Activated CD4-positive, alpha-beta T cell treated with anti-CD3 and anti-CD28 coated beads, Interleukin-2, amount 10 ng/mL, durations not matched to agents 24 days and 14 days (primary cell): Measurements from ENCODE around the gene ZNF639. TPM values are rescaled to one million over a fixed set of nuclear protein-coding genes. Genes with fewer than 3 reads are reported as not detected.
A peak's percentile ranks its signal among the peaks of the same experiment; 100 is the strongest.
"Not testable (repeated sequence)": the region's sequence is repeated elsewhere in the genome, so short reads cannot be mapped to it uniquely, and the experiment has no call there.

Experiments
- DNase-seq: peaks from one replicate; pipeline ENCODE4 v3.0.0; 2022
- H3K27ac Mint-ChIP-seq: one replicate; pipeline ENCODE4 v1.8.0; 2022; ENCODE audit warnings: mild to moderate bottlenecking, mixed read lengths
- H3K27me3 Mint-ChIP-seq: one replicate; pipeline ENCODE4 v1.8.0; 2022; ENCODE audit warnings: mixed read lengths
- H3K36me3 Mint-ChIP-seq: one replicate; pipeline ENCODE4 v1.8.0; 2022; ENCODE audit warnings: low read depth, mild to moderate bottlenecking, mixed read lengths
- H3K4me1 Mint-ChIP-seq: one replicate; pipeline ENCODE4 v1.8.0; 2021; ENCODE audit warnings: mixed read lengths
- H3K4me3 Mint-ChIP-seq: one replicate; pipeline ENCODE4 v1.8.0; 2022; ENCODE audit warnings: mild to moderate bottlenecking, moderate library complexity, mixed read lengths
- H3K9me3 Mint-ChIP-seq: one replicate; pipeline ENCODE4 v1.8.0; 2021; ENCODE audit warnings: mixed read lengths
- intact Hi-C: fragments of 100-400 bp; cut with micrococcal nuclease; formaldehyde crosslinking; loops from one replicate; pipeline ENCODE4 v1.15.1; 2023
- total RNA-seq: library from RNA; stranded (reverse); gene quantifications from 2 replicates; pipeline ENCODE4 v1.2.3, GENCODE V29; 2022

ZNF639 gene
- total RNA-seq, 1 donor from 2014 or later = 38.1 TPM

DNA sequence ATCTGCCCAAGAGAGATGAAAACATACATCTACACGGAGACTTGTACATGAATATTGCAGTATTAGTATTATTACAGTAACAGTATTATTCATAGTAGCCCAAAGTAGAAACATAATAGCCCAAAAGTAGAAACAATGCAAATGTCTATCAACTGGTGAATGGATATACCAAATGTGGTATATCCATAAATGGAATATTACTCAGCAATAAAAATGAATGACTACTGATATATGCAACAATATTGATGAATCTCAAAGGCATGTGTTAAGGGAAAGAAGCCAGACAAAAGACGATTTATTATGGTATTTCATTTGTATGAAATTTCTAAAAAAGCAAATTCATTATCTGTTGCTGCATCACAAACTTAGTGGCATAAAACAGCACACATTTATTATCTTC lies 23.5 kb upstream of the ZNF639 start:
- no peak overlapping the region for H3K4me3 Mint-ChIP-seq
- H3K9me3 Mint-ChIP-seq = no peaks in the 10 kb centered on the region
- H3K36me3 Mint-ChIP-seq = no peaks in the 10 kb centered on the region
- DNase-seq = no peak
- peaks cover 16% of the 10 kb centered on the region for H3K27me3 Mint-ChIP-seq
- intact Hi-C loops = no loop called here
- H3K27ac Mint-ChIP-seq = no peak overlapping the region
- no peaks in the 10 kb centered on the region for H3K4me1 Mint-ChIP-seq

DNA sequence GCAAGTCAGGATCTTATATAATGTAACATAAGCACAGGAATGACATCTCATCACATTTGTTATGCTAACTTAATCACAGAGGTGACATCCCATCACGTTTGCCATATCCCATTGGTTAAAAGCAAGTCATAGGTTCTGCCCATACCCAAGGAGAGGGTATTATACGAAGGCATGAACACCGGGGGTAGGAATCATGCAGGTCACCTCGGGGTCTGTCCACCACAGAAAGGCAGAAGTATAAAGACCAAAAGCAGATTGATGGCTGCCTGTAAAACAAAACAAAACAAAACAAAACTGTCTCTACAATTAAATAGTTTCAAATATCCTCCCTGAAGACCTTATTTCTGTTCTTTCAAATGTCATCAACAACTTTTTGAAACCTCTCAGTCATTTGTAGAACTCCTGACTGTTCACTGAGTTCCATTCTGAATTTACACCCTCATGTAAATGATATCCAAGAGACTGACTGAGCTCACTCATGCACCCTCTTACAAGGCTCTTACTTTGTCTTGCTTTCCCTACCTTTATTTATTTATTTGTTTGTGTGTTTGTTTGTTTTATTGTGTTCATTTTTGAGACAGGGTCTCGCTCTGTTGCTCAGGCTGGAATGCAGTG lies 22.7 kb upstream of the ZNF639 start:
- no peak for DNase-seq
- Mint-ChIP-seq H3K4me3 (no peak overlapping the region), H3K9me3 (no peaks in the 10 kb centered on the region), H3K27ac (no peak overlapping the region), H3K36me3 (no peaks in the 10 kb centered on the region), H3K27me3 (peaks cover 14% of the 10 kb centered on the region), H3K4me1 (no peaks in the 10 kb centered on the region)
- intact Hi-C loops = no loop called here

DNA sequence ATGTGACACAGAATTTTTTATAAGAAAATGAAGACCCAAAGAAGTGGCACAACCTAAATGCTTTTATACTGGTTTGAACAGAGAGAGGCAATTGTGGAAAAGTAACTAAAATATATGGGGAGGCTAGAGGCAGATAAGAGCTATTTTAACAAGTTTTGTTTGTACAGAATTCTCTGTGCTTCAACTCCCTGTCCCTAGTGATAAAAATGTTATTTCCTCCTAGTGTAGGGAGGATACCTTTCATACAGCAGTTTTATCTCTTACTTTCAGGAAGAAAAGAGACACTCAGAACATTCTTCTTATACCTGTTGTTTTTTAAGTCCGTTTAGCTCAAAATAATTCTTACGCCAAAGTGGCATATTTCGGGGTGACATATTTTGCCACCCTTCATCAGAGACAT lies 21.2 kb upstream of the ZNF639 start:
- intact Hi-C loops = no loop called here
- Mint-ChIP-seq H3K27me3 (peaks cover 19% of the 10 kb centered on the region), H3K4me1 (no peaks in the 10 kb centered on the region)

DNA sequence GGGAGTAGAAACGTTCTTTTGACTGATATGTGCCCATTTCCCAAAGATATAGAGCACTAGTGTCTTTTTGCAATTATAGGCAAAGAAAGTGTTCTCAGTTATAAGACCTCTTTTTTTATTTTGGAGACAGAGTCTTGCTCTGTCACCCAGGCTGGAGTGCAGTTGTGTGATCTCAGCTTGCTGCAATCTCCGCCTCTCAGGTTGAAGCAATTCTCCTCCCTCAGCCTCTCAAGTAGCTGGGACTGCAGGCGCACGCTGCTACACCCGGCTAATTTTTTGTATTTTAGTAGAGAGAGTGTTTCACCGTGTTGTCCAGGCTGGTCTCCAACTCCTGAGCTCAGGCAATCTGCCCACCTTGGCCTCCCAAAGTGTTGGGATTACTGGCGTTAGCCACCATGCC lies 20.7 kb upstream of the ZNF639 start:
- peaks cover 15% of the 10 kb centered on the region for H3K27me3 Mint-ChIP-seq
- no peaks in the 10 kb centered on the region for H3K9me3 Mint-ChIP-seq
- no peak for DNase-seq
- no peaks in the 10 kb centered on the region for H3K36me3 Mint-ChIP-seq
- intact Hi-C loops = no loop called here
- no peak overlapping the region for H3K4me3 Mint-ChIP-seq
- H3K27ac Mint-ChIP-seq = no peak overlapping the region
- H3K4me1 Mint-ChIP-seq = no peaks in the 10 kb centered on the region

More for the DNA sequence above, 21.2 kb upstream of the ZNF639 start:
- DNase-seq = no peak
- H3K27ac Mint-ChIP-seq = no peak overlapping the region
- H3K9me3 Mint-ChIP-seq = no peaks in the 10 kb centered on the region
- no peaks in the 10 kb centered on the region for H3K36me3 Mint-ChIP-seq
- H3K4me3 Mint-ChIP-seq = no peak overlapping the region

DNA sequence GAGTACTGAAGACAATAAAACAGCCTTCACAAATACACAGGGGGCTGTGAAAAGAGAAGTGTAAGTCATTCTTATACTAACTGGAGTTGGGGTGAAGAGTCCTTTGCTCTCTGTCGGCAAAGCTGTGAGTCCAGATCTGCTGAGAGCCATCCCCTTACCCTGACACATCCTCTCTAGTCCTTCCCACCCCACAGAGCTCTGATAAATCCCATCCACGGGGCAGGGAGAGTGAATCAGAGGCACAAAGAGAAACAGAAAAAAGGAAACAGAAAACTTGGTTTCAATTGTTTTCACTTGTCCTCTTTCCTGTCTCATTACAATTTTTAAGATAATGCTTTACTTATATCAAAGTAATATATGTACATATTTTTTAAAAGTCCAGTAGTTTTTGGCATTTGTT lies 18.2 kb upstream of the ZNF639 start:
- H3K36me3 Mint-ChIP-seq = no peaks in the 10 kb centered on the region
- no peak overlapping the region for H3K4me3 Mint-ChIP-seq
- no peaks in the 10 kb centered on the region for H3K9me3 Mint-ChIP-seq
- no peak overlapping the region for H3K27ac Mint-ChIP-seq
- no peaks in the 10 kb centered on the region for H3K4me1 Mint-ChIP-seq
- intact Hi-C loops = no loop called here
- no peak for DNase-seq
- peaks cover 14% of the 10 kb centered on the region for H3K27me3 Mint-ChIP-seq

DNA sequence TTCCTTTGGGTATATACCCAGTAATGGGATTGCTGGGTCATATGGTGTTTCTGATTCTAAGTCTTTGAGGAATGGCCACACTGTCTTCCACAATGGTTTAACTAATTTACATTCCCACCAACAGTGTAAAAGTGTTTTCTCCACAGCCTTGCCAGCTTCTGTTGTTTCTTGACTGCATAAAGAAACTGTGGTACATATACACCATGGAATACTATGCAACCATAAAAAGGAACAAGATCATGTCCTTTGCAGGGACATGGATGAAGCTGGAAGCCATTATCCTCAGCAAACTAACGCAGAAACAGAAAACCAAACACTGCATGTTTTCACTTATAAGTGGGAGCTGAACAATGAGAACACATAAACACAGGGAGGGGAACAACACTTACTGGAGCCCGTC lies 15.5 kb upstream of the ZNF639 start:
- peaks cover 23% of the 10 kb centered on the region for H3K27me3 Mint-ChIP-seq
- H3K4me3 Mint-ChIP-seq, DNase-seq, H3K36me3 Mint-ChIP-seq, intact Hi-C loops, H3K4me1 Mint-ChIP-seq, H3K27ac Mint-ChIP-seq, H3K9me3 Mint-ChIP-seq: not testable (repeated sequence)

DNA sequence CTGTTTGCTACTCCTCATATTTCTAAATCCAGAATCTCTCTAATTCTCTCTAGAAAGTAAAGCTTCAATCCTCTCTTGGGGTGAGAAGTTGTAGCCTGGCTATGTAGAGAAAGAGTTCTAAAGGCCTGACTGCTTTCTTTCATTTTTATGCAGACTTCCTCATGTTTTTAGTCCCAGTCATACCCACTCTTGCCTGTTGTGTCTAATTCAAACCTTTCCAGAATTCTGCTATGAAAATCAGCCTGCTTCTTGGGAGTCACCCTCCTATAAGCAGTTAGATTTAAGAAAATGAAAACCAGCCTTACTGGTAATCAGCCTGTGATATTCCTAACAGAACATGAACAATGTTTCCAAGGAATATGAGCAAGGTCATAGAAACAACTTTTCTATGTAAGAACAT lies 14.8 kb upstream of the ZNF639 start:
- H3K27me3 Mint-ChIP-seq = peaks cover 26% of the 10 kb centered on the region
- no peak for DNase-seq
- H3K9me3 Mint-ChIP-seq = no peaks in the 10 kb centered on the region
- H3K36me3 Mint-ChIP-seq = no peaks in the 10 kb centered on the region
- intact Hi-C loops = no loop called here
- no peaks in the 10 kb centered on the region for H3K4me1 Mint-ChIP-seq
- H3K27ac Mint-ChIP-seq = no peak overlapping the region
- no peak overlapping the region for H3K4me3 Mint-ChIP-seq

DNA sequence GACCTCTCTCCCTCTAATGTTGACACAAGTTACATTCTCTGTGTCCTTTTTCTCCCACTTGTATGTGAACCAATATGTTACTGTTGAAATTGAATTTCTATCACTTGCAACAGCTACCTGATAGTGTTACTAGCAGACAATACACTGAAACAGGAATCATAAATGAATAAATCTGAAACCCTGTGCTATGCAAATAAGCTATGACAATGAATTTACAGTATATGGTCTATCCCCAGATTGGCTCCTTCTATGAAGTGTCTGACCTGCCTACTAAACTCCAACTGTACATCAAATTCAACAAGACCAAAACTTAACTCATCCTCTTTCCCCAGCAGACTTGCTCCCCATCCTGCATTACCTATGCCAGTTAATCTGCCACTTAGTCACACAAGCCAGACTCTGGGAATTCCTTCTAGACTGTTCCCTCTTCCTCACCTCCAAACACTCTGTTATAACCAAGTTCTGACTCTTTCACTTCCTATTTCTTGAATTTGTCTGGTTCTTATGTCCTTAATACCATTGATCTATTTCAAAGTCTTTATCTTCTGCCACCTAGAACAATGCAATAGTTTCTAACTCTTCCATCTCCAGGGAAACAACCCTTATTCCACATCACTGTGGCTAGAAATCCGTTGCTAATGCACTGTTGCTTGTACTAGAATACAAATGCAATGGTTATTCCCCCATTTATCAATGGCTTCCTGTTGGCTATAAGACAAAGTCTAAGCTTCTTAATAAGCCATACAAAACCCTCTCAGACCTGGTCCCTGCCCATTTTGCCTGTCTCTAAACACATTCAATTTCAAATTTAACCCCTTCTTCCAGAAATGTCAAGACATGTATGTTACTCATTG lies 13.4 kb upstream of the ZNF639 start:
- DNase-seq = no peak
- no peak overlapping the region for H3K4me3 Mint-ChIP-seq
- H3K4me1 Mint-ChIP-seq = no peaks in the 10 kb centered on the region
- no peaks in the 10 kb centered on the region for H3K9me3 Mint-ChIP-seq
- H3K27ac Mint-ChIP-seq = no peak overlapping the region
- peaks cover 27% of the 10 kb centered on the region for H3K27me3 Mint-ChIP-seq
- intact Hi-C loops = no loop called here
- H3K36me3 Mint-ChIP-seq = no peaks in the 10 kb centered on the region

DNA sequence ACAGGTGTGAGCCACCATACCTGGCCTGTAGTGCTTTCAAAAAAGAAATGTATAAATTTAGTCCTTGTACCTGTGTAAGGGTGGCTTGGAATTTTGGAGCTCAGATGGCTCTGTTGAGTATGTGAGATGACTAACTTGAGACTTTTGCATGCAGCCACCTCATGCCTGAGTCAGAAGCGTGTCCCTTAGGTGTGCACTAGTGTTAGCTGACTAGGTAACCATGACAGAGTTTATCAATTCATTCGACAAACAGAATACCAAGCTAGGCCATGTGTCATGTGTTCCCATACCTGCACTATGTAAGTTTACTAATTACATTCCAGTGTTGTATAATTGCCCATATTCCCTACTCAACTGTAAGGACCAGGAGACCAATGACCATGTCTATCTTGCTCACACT lies 4.0 kb upstream of the ZNF639 start:
- no peaks in the 10 kb centered on the region for H3K9me3 Mint-ChIP-seq
- H3K27ac Mint-ChIP-seq = no peak overlapping the region
- H3K4me3 Mint-ChIP-seq = no peak overlapping the region
- peaks cover 21% of the 10 kb centered on the region for H3K4me1 Mint-ChIP-seq
- no peaks in the 10 kb centered on the region for H3K36me3 Mint-ChIP-seq
- H3K27me3 Mint-ChIP-seq = peaks cover 9% of the 10 kb centered on the region
- peak; percentile 51 for DNase-seq
- intact Hi-C loops = loop anchor here (5.0 kb wide), 1 partner anchor 882 kb away; no protein-coding TSS in a partner anchor

DNA sequence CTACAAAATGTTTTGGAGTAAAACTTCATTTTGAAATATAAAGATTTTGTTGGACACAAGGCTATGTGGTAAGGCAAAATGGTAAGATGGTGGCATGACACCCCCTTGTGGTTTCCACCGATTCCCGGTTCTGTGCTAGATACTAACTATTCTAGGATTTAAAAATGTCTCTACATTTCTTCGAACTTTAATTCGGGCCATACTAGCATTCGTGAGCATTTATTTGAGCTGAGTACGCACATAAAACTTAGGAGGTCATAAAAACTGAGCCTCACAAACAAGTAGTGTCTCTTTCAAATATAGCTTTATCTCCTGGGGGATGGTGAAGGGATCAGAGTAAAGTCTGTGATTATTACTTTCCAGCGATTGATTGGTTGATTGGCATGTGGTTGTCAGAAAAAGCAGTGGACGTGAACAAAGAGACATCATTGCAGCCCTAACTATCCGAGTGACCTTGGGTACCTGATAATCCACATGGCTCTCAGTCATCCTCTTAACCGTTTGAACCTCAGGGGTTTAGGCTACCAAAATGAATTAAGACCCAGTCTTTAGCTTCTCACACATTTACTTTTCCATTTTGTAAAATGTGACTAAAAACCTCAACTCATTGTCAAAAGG lies 1.1 kb upstream of the ZNF639 start:
- peaks cover 13% of the 10 kb centered on the region for H3K36me3 Mint-ChIP-seq
- H3K9me3 Mint-ChIP-seq = no peaks in the 10 kb centered on the region
- peaks cover 5% of the 10 kb centered on the region for H3K27me3 Mint-ChIP-seq
- H3K4me3 Mint-ChIP-seq = peak overlapping the region; percentile 64
- H3K4me1 Mint-ChIP-seq = peaks cover 25% of the 10 kb centered on the region
- peak; percentile 53 for DNase-seq
- peak overlapping the region; percentile 82 for H3K27ac Mint-ChIP-seq
- intact Hi-C loops = loop anchor here (2.0 kb wide), 3 partner anchors 129 to 283 kb away; partner anchors contain the start of genes ACTL6A, GNB4, MRPL47 and NDUFB5

DNA sequence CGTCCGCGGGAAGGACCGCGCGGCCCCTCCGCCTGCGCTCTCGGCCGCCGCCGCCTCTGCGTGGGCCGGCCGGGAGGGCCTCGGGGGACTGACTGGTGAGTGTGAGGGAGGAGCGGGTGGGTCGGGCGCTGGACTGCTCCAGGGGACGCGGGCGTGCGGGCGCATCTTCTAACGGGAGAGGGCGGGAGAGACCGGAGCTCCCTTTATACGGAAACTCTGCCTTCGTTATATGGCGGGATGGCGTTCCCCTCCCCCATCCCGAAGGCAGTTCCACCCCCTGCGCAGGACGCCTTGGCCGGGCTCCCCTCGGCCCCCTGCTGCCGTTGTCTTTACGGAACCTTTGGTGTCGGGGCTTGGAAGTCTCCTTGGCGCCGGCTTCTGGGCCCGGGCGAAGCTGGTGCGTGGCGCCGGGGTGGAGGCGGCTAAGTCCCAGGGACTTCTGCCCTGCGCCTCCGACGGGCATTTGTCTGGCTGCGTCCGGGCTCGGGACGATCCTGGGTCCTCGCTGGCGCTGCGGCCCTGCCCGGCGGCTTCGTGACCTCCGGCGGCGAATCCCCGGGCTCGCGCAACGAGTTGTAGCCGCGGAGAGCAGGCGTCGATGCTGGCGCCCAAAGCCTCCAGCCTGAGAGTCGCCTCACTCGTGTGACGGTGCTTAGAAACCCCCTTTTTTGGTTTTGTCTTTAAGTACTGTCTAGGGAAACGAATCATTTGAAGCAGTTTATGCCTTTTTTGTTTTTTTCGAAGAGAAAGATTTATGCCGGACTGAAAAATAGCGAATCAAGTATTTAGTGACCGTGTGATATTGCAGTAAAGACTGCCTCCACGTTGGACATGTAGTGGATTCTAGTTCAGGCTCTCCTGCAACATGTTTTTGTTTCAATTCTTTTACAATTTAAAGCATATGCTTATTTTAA lies 623 bp downstream of the ZNF639 start:
- intact Hi-C loops = loop anchor here (1.0 to 2.0 kb wide), 7 partner anchors 24 to 281 kb away; partner anchors contain the start of genes ACTL6A, GNB4, MFN1 and MRPL47
- H3K9me3 Mint-ChIP-seq = no peaks in the 10 kb centered on the region
- peak overlapping the region; percentile 89 for H3K4me3 Mint-ChIP-seq
- peak; percentile 88 for DNase-seq
- H3K36me3 Mint-ChIP-seq = peaks cover 21% of the 10 kb centered on the region
- peaks cover 2% of the 10 kb centered on the region for H3K27me3 Mint-ChIP-seq
- H3K4me1 Mint-ChIP-seq = peaks cover 27% of the 10 kb centered on the region
- H3K27ac Mint-ChIP-seq = peak overlapping the region; percentile 93

DNA sequence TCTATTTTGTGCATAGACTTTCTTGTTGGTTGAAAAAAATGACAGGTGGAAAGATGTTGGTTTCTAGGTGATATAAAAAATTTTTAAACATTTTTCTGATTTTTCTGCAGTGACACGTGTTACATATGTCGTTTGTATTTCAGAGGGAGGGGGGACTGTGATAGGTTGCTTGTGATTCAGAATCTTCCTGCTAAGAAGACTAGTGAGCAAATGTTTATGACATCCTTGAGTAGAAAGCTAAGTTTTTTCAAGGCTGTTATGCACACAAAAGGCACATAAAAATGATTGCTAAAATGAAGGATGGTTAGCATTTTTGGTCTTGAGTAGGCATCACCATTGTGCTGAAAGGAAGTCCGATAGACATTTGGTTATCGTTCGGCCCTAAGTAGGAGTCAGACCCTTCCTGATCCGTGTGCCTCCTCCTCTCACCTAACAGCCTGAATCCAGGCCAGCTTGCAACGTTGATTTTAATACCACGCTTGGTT lies 1.5 kb downstream of the ZNF639 start:
- Mint-ChIP-seq H3K36me3 (peaks cover 26% of the 10 kb centered on the region), H3K27ac (peak overlapping the region; percentile 93), H3K4me3 (peak overlapping the region; percentile 89), H3K9me3 (no peaks in the 10 kb centered on the region), H3K4me1 (peaks cover 27% of the 10 kb centered on the region), H3K27me3 (peaks cover 2% of the 10 kb centered on the region)
- peak; percentile 61 for DNase-seq
- intact Hi-C loops = no loop called here

DNA sequence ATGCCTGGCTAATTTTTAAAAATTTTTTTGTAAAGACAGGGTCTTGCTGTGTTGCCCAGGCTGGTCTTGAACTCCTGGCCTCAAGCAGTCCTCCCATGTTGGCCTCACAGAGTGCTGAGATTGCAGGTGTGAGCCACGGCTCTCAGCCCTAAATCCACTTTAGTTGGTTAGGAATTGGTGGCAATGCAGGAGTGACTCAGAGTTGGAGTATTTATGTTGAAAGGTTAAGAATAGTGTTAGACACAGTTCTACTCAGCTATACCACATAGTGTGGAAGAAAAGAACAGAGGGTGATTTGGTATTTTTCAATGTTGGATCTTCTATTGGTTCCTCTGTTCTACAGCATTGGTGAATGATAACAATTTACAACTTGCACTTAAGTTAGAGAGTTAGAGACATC lies 7.6 kb downstream of the ZNF639 start:
- Mint-ChIP-seq H3K4me3 (no peak overlapping the region), H3K27me3 (no peaks in the 10 kb centered on the region), H3K4me1 (peaks cover 2% of the 10 kb centered on the region), H3K27ac (no peak overlapping the region), H3K9me3 (no peaks in the 10 kb centered on the region), H3K36me3 (peaks cover 53% of the 10 kb centered on the region)
- intact Hi-C loops = no loop called here
- no peak for DNase-seq
